H1 (cell line): Measurements from ENCODE around the gene KLHL36. TPM values are rescaled to one million over a fixed set of nuclear protein-coding genes. Genes with fewer than 3 reads are reported as not detected.

Source experiments
- CTCF ChIA-PET: fragments of 300-600 bp; sonication (Branson Sonifier 250); formaldehyde crosslinking; loops from one replicate; lab custom pipeline; 2021; ENCODE audit not compliant: partially characterized antibody; lab: Charles Lee
- POLR2A ChIA-PET: fragments of 300-600 bp; sonication (Branson Sonifier 250); formaldehyde crosslinking; loops from one replicate; lab custom pipeline; 2021; ENCODE audit warnings: inconsistent platforms; ENCODE audit not compliant: partially characterized antibody; lab: Charles Lee
- DNase-seq, 2 experiments: peaks; one replicate each; pipeline versions ENCODE4 v3.0.0 to v3.0.0-alpha.2; 2010 to 2022; ENCODE audit warnings: low spot score in 2 of 2, low read depth in 1 of 2, mixed read lengths in 1 of 2
- FAIRE-seq: peaks from 2 replicates; lab custom pipeline; 2011; peaks lifted over from hg19 to GRCh38; lab: Jason Lieb, UNC
- H2AFZ ChIP-seq: 2 replicates; pipeline ENCODE4 v1.8.1; 2012; ENCODE audit warnings: low read length, inconsistent platforms
- H2AK5ac ChIP-seq: 2 replicates; pipeline ENCODE4 v1.6.1; 2013; ENCODE audit warnings: low read depth, low read length
- H2BK120ac ChIP-seq: replicated peaks from 2 replicates; pipeline ENCODE3; 2013; ENCODE audit warnings: low read depth, low read length, inconsistent platforms
- H2BK12ac ChIP-seq: 2 replicates; pipeline ENCODE4 v1.6.1; 2013; ENCODE audit warnings: low read depth, low read length
- H2BK15ac ChIP-seq: 2 replicates; pipeline ENCODE4 v1.6.1; 2013; ENCODE audit warnings: low read length
- H2BK20ac ChIP-seq: 2 replicates; pipeline ENCODE4 v1.6.1; 2013; ENCODE audit warnings: low read length
- H2BK5ac ChIP-seq: 2 replicates; pipeline ENCODE4 v1.6.1; 2013; ENCODE audit warnings: low read depth, low read length
- H3K14ac ChIP-seq: 2 replicates; pipeline ENCODE4 v1.6.1; 2013; ENCODE audit warnings: inconsistent platforms; ENCODE audit not compliant: insufficient read length
- H3K18ac ChIP-seq: 2 replicates; pipeline ENCODE4 v1.6.1; 2013; ENCODE audit warnings: low read length; ENCODE audit errors: extremely low read depth
- H3K23ac ChIP-seq: 2 replicates; pipeline ENCODE4 v1.6.1; 2013; ENCODE audit warnings: inconsistent platforms; ENCODE audit not compliant: insufficient read length
- H3K23me2 ChIP-seq: 2 replicates; pipeline ENCODE4 v1.6.1; 2013; ENCODE audit warnings: low read depth, low read length
- H3K27ac ChIP-seq: 2 replicates; pipeline ENCODE4 v1.6.1; 2011; ENCODE audit warnings: low read depth, low read length, inconsistent platforms
- H3K27me3 ChIP-seq, 4 experiments: replicated peaks in 1 of 4; 1 replicate in 1 of 4; 2 replicates in 3 of 4; pipeline versions ENCODE4 v1.6.1 to v1.8.1; 2011 to 2013; ENCODE audit warnings: low read length in 3 of 4, mild to moderate bottlenecking in 3 of 4, inconsistent platforms in 2 of 4, mixed read lengths in 2 of 4, moderate library complexity in 1 of 4; ENCODE audit not compliant: control insufficient read depth in 3 of 4, insufficient read depth in 3 of 4; ENCODE audit errors: extremely low read depth in 1 of 4
- H3K36me3 ChIP-seq, 4 experiments: 2 replicates each; pipeline versions ENCODE4 v1.6.1 to v1.8.1; 2011 to 2013; ENCODE audit warnings: mild to moderate bottlenecking in 4 of 4, low read length in 3 of 4, moderate library complexity in 2 of 4, control low read depth in 1 of 4, inconsistent platforms in 1 of 4; ENCODE audit not compliant: insufficient read depth in 4 of 4, control insufficient read depth in 2 of 4
- H3K4ac ChIP-seq: replicated peaks from 2 replicates; pipeline ENCODE3; 2013; ENCODE audit warnings: low read length, low read depth, mixed read lengths, inconsistent platforms; ENCODE audit not compliant: insufficient read length
- H3K4me1 ChIP-seq, 4 experiments: replicated peaks in 1 of 4; 1 replicate in 1 of 4; 2 replicates in 3 of 4; pipeline versions ENCODE4 v1.6.1 to v1.8.1; 2011 to 2013; ENCODE audit warnings: low read length in 3 of 4, inconsistent platforms in 2 of 4, mixed read lengths in 1 of 4; ENCODE audit not compliant: insufficient read depth in 4 of 4, control insufficient read depth in 3 of 4
- H3K4me2 ChIP-seq, 2 experiments: 2 replicates each; pipeline versions ENCODE4 v1.6.1 to v1.8.1; 2011 to 2013; ENCODE audit warnings: low read depth in 2 of 2, low read length in 2 of 2, control low read depth in 1 of 2, inconsistent platforms in 1 of 2, mild to moderate bottlenecking in 1 of 2; ENCODE audit not compliant: insufficient read depth in 1 of 2
- H3K4me3 ChIP-seq, 4 experiments: fragments of 200-600, 300-600 bp in 1 of 4; sonication (generic), shearing (Covaris generic), sonication (Bioruptor Twin) in 1 of 4; 2 replicates each; pipeline versions ENCODE4 v1.5.1 to v1.8.1; 2011 to 2016; ENCODE audit warnings: low read length in 4 of 4, low read depth in 3 of 4, control low read depth in 2 of 4, inconsistent platforms in 2 of 4, mild to moderate bottlenecking in 2 of 4, mixed read lengths in 1 of 4, moderate library complexity in 1 of 4; ENCODE audit not compliant: insufficient read depth in 2 of 4; ENCODE audit errors: extremely low read depth in 1 of 4
- H3K56ac ChIP-seq: replicated peaks from 2 replicates; pipeline ENCODE3; 2013; ENCODE audit warnings: low read depth, mild to moderate bottlenecking, mixed read lengths, low read length, inconsistent platforms; ENCODE audit not compliant: insufficient read length
- H3K79me1 ChIP-seq: 2 replicates; pipeline ENCODE4 v1.6.1; 2013; ENCODE audit warnings: low read depth, low read length, control low read depth
- H3K79me2 ChIP-seq, 2 experiments: 2 replicates each; pipeline versions ENCODE4 v1.6.1 to v1.8.1; 2012 to 2013; ENCODE audit warnings: low read length in 2 of 2, mild to moderate bottlenecking in 2 of 2, inconsistent platforms in 1 of 2; ENCODE audit not compliant: insufficient read depth in 2 of 2, control insufficient read depth in 1 of 2
- H3K9ac ChIP-seq, 4 experiments: replicated peaks in 1 of 4; 1 replicate in 1 of 4; 2 replicates in 3 of 4; pipeline versions ENCODE4 v1.6.1 to v1.8.1; 2011 to 2013; ENCODE audit warnings: low read depth in 3 of 4, low read length in 3 of 4, control low read depth in 2 of 4, mild to moderate bottlenecking in 2 of 4, moderate library complexity in 2 of 4, inconsistent platforms in 1 of 4; ENCODE audit errors: extremely low read depth in 1 of 4
- H3K9me3 ChIP-seq, 2 experiments: 2 replicates each; pipeline versions ENCODE4 v1.6.1 to v1.8.1; 2012 to 2013; ENCODE audit warnings: mild to moderate bottlenecking in 2 of 2, moderate library complexity in 2 of 2, control low read depth in 1 of 2, inconsistent platforms in 1 of 2, low read depth in 1 of 2, low read length in 1 of 2, mixed read lengths in 1 of 2; ENCODE audit not compliant: insufficient read depth in 2 of 2
- H4K20me1 ChIP-seq, 2 experiments: replicated peaks in 1 of 2; 2 replicates each; pipeline versions ENCODE3 to v1.8.1; 2011 to 2013; ENCODE audit warnings: inconsistent platforms in 2 of 2, low read length in 2 of 2, mild to moderate bottlenecking in 1 of 2; ENCODE audit not compliant: insufficient read depth in 2 of 2, control insufficient read depth in 1 of 2
- H4K5ac ChIP-seq: 2 replicates; pipeline ENCODE4 v1.6.1; 2013; ENCODE audit warnings: low read length, low read depth, mixed read lengths, inconsistent platforms; ENCODE audit not compliant: insufficient read length
- H4K8ac ChIP-seq: 2 replicates; pipeline ENCODE4 v1.8.0; 2013; ENCODE audit warnings: mild to moderate bottlenecking, moderate library complexity, low read length, inconsistent platforms; ENCODE audit not compliant: insufficient read depth; ENCODE audit errors: extremely low read depth
- H4K91ac ChIP-seq: replicated peaks from 2 replicates; pipeline ENCODE3; 2013; ENCODE audit warnings: low read length, mixed read lengths, inconsistent platforms; ENCODE audit not compliant: insufficient read length
- CBX5 ChIP-seq: fragments of 300-800, 300-1000 bp; sonication (generic); IDR thresholded peaks from 2 replicates; pipeline ENCODE4 v1.7.1; 2016; ENCODE audit warnings: antibody characterized with exemption, low read length, low read depth
- EP300 ChIP-seq, 2 experiments: IDR thresholded peaks; 1 replicate in 1 of 2; 2 replicates in 1 of 2; pipeline ENCODE4 v1.6.1; 2011 to 2012; ENCODE audit warnings: low read depth in 2 of 2, low read length in 2 of 2, mild to moderate bottlenecking in 2 of 2, borderline replicate concordance in 1 of 2, inconsistent platforms in 1 of 2, moderate library complexity in 1 of 2
- EZH2 ChIP-seq: fragments of 200-600 bp; sonication (generic); IDR thresholded peaks from 2 replicates; pipeline ENCODE4 v1.7.1; 2012; ENCODE audit warnings: low read depth, mild to moderate bottlenecking, moderate library complexity, low read length, inconsistent platforms; ENCODE audit not compliant: severe bottlenecking
- FOSL1 ChIP-seq: IDR thresholded peaks from 2 replicates; pipeline ENCODE4 v1.6.1; 2011; ENCODE audit warnings: mild to moderate bottlenecking, low read depth, low read length, moderate library complexity; ENCODE audit not compliant: insufficient read depth
- KDM4A ChIP-seq: IDR thresholded peaks from one replicate; pipeline ENCODE4 v1.7.1; 2012; ENCODE audit warnings: low read depth, mild to moderate bottlenecking, moderate library complexity, low read length, inconsistent platforms; ENCODE audit not compliant: severe bottlenecking
- RFX5 ChIP-seq: IDR thresholded peaks from 2 replicates; pipeline ENCODE4 v1.6.1; 2011; ENCODE audit warnings: low read depth, low read length, improper control_type of control experiment, borderline replicate concordance
- RNF2 ChIP-seq: fragments of 200-900, 300-1000 bp; sonication (generic); IDR thresholded peaks from 2 replicates; pipeline ENCODE4 v1.7.1; 2016; ENCODE audit warnings: borderline replicate concordance, low read depth, mild to moderate bottlenecking, antibody characterized with exemption, low read length; ENCODE audit not compliant: poor library complexity, severe bottlenecking; ENCODE audit errors: missing control alignments
- SIX5 ChIP-seq: IDR thresholded peaks from 2 replicates; pipeline ENCODE4 v1.6.1; 2011; ENCODE audit warnings: mild to moderate bottlenecking, low read depth, low read length
- SP1 ChIP-seq: IDR thresholded peaks from 2 replicates; pipeline ENCODE4 v1.6.1; 2011; ENCODE audit warnings: low read depth, low read length
- TAF1 ChIP-seq: IDR thresholded peaks from 2 replicates; pipeline ENCODE4 v1.6.1; 2011; ENCODE audit warnings: mild to moderate bottlenecking, low read depth, low read length
- TCF12 ChIP-seq: IDR thresholded peaks from 2 replicates; pipeline ENCODE4 v1.6.1; 2011; ENCODE audit warnings: low read depth, mild to moderate bottlenecking, low read length
- YY1 ChIP-seq: IDR thresholded peaks from 2 replicates; pipeline ENCODE4 v1.6.1; 2011; ENCODE audit warnings: low read depth, mild to moderate bottlenecking, low read length
- WGBS, 2 experiments: shearing (Covaris generic) in 1 of 2; methylation state at CpG; one replicate each; pipeline versions ENCODE4 v1.1.6 to v1.1.7; 2013 to 2015; ENCODE audit warnings: low lambda C conversion rate in 2 of 2, mixed read lengths in 2 of 2, inconsistent platforms in 1 of 2, low coverage in 1 of 2, missing lambda C conversion rate in 1 of 2; ENCODE audit not compliant: insufficient replicate concordance in 2 of 2, insufficient coverage in 1 of 2, insufficient read length in 1 of 2; ENCODE audit errors: extremely low coverage in 1 of 2, missing lambda C conversion rate in 1 of 2; 5-methylcytosine and 5-hydroxymethylcytosine counted together
- polyA plus RNA-seq, 7 experiments: library from polyadenylated mRNA; depleted of rRNA in 3 of 7; stranded (reverse) in 5 of 7; unstranded in 2 of 7; fragments of >200 nt in 5 of 7; fragments of 200-250 nt in 2 of 7; gene quantifications; 1 replicate in 5 of 7; 2 replicates in 1 of 7; 4 replicates in 1 of 7; pipeline versions ENCODE4 v1.2.1 to v1.2.3, GENCODE V29; 2011 to 2013; ENCODE audit warnings: missing spikeins in 2 of 7, mixed read lengths in 2 of 7
- total RNA-seq: library from RNA; stranded (reverse); fragmentation: NEBNext Ultra II Directional; extraction: Animal tissue kit (Norgen Biotek cat#: 25700); gene quantifications from 2 replicates; pipeline ENCODE4 v1.2.1, GENCODE V29; 2021
- TF ChIP-seq, protein P1 (sequence below): IDR thresholded peaks from 2 replicates; pipeline ENCODE4 v1.6.1; 2011; ENCODE audit warnings: low read length, improper control_type of control experiment

Gene KLHL36
- total and polyA plus RNA-seq, 2 of the 8 experiments (the other 6 are each of a cell fraction or from before 2014, with no cell fraction given), result 22.9 to 33.6 TPM

- Histone ChIP-seq H2BK12ac (no peak overlapping the region), H3K56ac (no peak overlapping the region), H3K18ac (no peak overlapping the region), H3K23me2 (no peaks in the 10 kb centered on the region), H2BK120ac (no peak overlapping the region), H3K4me2 (no peak overlapping the region), H3K4ac (no peak overlapping the region), H3K79me2 (no peaks in the 10 kb centered on the region), H3K23ac (no peak overlapping the region), H3K79me1 (no peaks in the 10 kb centered on the region), H3K14ac (no peak overlapping the region), H4K20me1 (peaks cover 0 to 3% of the 10 kb centered on the region in 2 experiments), H2AFZ (no peak overlapping the region), H3K9me3 (no peaks in the 10 kb centered on the region), H3K27ac (no peak overlapping the region), H3K4me3 (no peak overlapping the region), H2BK5ac (no peak overlapping the region), H3K4me1 (peaks cover 0 to 7% (median 3%) of the 10 kb centered on the region in 4 experiments; a peak in 4 of 7 replicates), H4K8ac (no peak overlapping the region), H2BK15ac (no peak overlapping the region), H4K5ac (no peak overlapping the region), H3K9ac (no peak overlapping the region), H3K27me3 (no peaks in the 10 kb centered on the region), H4K91ac (no peak overlapping the region), H3K36me3 (no peaks in the 10 kb centered on the region), H2AK5ac (no peak overlapping the region), H2BK20ac (no peak overlapping the region)
- ChIA-PET CTCF (no interaction called here), POLR2A (no interaction called here)
- FAIRE-seq (no peak), DNase-seq (no peak)
- 85% methylated on average over 9 of the region's 9 CpGs; no CpG with 5 or more reads in 1 of the 2 experiments for WGBS, 2 experiments
- TF ChIP-seq SP1 (no peak), RFX5 (no peak), CBX5 (no peak), KDM4A (no peak), TAF1 (no peak), RNF2 (no peak), EP300 (IDR thresholded peaks at IDR 0.05; ENCODE audit: borderline replicate concordance in 1 of 2, low read depth in 2 of 2, low read length in 2 of 2) (no peak), FOSL1 (no peak), YY1 (no peak), TCF12 (no peak), EZH2 (no peak), SIX5 (no peak)
- TF ChIP-seq, protein P1, sequence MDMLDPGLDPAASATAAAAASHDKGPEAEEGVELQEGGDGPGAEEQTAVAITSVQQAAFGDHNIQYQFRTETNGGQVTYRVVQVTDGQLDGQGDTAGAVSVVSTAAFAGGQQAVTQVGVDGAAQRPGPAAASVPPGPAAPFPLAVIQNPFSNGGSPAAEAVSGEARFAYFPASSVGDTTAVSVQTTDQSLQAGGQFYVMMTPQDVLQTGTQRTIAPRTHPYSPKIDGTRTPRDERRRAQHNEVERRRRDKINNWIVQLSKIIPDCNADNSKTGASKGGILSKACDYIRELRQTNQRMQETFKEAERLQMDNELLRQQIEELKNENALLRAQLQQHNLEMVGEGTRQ, result no peak
These were observed 27.1 kb downstream of the KLHL36 start for GRCh38 chr16:84675423-84675822.
